NT2/D1 (cell line): ENCODE results near the gene PGLYRP2.

ENCODE experiments used
- SUZ12 ChIP-seq: IDR thresholded peaks from 2 replicates; pipeline ENCODE4 v1.6.1; 2011; ENCODE audit not compliant: insufficient read length, insufficient read depth; ENCODE audit errors: extremely low read depth
- YY1 ChIP-seq: IDR thresholded peaks from 2 replicates; pipeline ENCODE4 v1.6.1; 2011; ENCODE audit not compliant: insufficient read length, insufficient read depth
- ZNF274 ChIP-seq: IDR thresholded peaks from 2 replicates; pipeline ENCODE4 v1.6.1; 2011; ENCODE audit warnings: mild to moderate bottlenecking, low read depth, low read length

- TF ChIP-seq ZNF274 (no peak), YY1 (no peak), SUZ12 (no peak)
Observed at GRCh38 chr19:15498156-15498858, 19.0 kb upstream of the PGLYRP2 start.
